Measurements from ENCODE around the gene KCNAB1. TPM values are rescaled to one million over a fixed set of nuclear protein-coding genes. Genes with fewer than 3 reads are reported as not detected.
A peak's percentile ranks its signal among the peaks of the same experiment; 100 is the strongest.

KCNAB1 gene
- total and polyA plus RNA-seq, 2 experiments from 2014 or later, result 0.80 to 1.4 TPM

DNA sequence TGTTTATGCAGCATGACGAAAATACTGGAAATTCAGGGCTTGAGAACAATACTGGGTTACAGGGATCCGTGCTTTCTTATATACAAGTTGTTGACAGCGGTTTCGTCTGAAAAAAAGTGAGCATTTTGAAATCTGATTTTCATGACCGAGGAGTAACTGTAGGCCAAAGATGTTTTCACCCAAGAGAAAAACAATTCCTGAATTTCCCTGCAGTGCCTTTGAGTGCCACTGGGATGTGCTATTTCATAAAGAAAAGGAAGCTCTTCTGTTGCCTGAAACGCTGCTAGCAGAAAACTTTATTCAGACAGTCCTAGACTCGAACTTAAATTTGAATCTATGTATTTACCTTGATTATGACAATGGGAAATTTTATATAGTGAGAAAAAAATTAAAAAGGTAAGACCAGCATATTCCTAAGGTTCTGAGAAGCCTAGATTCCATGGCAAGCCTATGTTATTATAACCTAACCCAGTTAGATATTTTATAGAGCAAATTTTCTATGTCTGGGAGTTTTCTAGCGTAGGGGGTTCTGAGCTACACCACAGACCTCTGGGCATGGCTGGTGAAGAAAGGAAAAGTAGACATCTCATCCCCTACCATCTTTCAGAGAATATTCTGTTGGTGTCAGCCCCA, 30.2 kb downstream of the KCNAB1 start:
- Histone ChIP-seq H3K4me1 (ENCODE audit: insufficient read depth) (no peaks in the 10 kb centered on the region), H3K36me3 (replicated peaks; ENCODE audit: insufficient read depth, low read depth) (no peaks in the 10 kb centered on the region), H3K9me2 (replicated peaks; ENCODE audit: insufficient read depth) (no peaks in the 10 kb centered on the region), H3K9me3 (ENCODE audit: low read depth) (no peaks in the 10 kb centered on the region), H4K20me1 (ENCODE audit: insufficient read depth, poor library complexity, severe bottlenecking) (no peaks in the 10 kb centered on the region), H3K4me3 (no peak overlapping the region), H3K27me3 (no peaks in the 10 kb centered on the region), H3K79me2 (no peaks in the 10 kb centered on the region), H3K4me2 (no peak overlapping the region), H2AFZ (peak overlapping the region; percentile 7), H3K27ac (no peak overlapping the region)
- 22% methylated on average over 8 of the region's 8 CpGs for WGBS (ENCODE audit: low lambda C conversion rate, missing lambda C conversion rate)
- peak; percentile 72 for DNase-seq (ENCODE audit: low spot score)
- TF ChIP-seq CTCF (IDR thresholded peaks at IDR 0.05; ENCODE audit: poor library complexity) (peak; percentile 92), EZH2 (IDR thresholded peaks at IDR 0.05; ENCODE audit: borderline replicate concordance) (no peak), EZH2phosphoT487 (IDR thresholded peaks at IDR 0.05; ENCODE audit: low read depth, severe bottlenecking, unreplicated experiment) (no peak)

DNA sequence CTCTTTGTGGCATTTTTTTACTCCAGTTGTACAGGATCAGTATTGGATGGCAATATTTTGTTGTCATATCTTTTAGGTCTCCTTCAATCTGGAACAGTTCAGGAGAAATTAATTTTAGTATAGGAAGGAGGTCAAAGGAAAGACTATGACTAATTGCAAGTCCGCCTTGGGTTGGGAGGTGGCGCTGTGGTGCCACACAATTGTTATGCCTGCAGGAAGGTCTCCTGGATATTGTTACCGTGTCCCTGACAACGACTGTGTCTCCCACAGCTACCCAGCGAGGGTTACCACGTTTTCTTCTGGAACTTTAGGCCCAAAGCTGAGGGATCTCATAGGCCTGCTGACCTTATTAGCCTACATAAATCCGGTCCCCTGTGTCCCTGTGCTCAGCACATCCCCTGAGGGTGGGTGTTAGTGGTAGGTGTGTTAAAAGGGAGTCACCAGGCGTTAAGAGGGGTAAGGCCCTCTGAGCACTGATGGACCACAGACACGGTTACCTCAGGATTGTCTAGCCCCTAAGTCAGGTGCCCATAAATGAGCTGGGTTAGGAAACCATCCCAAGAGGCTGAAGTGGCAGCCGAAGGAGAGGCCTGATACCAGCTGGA, 31.5 kb downstream of the KCNAB1 start:
- Histone ChIP-seq H2AFZ (no peak overlapping the region), H3K27me3 (no peaks in the 10 kb centered on the region), H3K4me2 (no peak overlapping the region), H3K9me3 (ENCODE audit: low read depth) (no peaks in the 10 kb centered on the region), H3K27ac (no peak overlapping the region), H3K4me3 (no peak overlapping the region), H3K79me2 (no peaks in the 10 kb centered on the region), H3K9me2 (replicated peaks; ENCODE audit: insufficient read depth) (no peaks in the 10 kb centered on the region), H3K36me3 (replicated peaks; ENCODE audit: insufficient read depth, low read depth) (no peaks in the 10 kb centered on the region), H4K20me1 (ENCODE audit: insufficient read depth, poor library complexity, severe bottlenecking) (no peaks in the 10 kb centered on the region), H3K4me1 (ENCODE audit: insufficient read depth) (no peaks in the 10 kb centered on the region)
- DNase-seq (ENCODE audit: low spot score), result peak; percentile 86
- no peak for TF ChIP-seq EZH2phosphoT487 (IDR thresholded peaks at IDR 0.05; ENCODE audit: low read depth, severe bottlenecking, unreplicated experiment)
- TF ChIP-seq CTCF (IDR thresholded peaks at IDR 0.05; ENCODE audit: poor library complexity), result peak; percentile 74
- TF ChIP-seq EZH2 (IDR thresholded peaks at IDR 0.05; ENCODE audit: borderline replicate concordance), result no peak
- 33% methylated on average over 10 of the region's 10 CpGs for WGBS (ENCODE audit: low lambda C conversion rate, missing lambda C conversion rate)

DNA sequence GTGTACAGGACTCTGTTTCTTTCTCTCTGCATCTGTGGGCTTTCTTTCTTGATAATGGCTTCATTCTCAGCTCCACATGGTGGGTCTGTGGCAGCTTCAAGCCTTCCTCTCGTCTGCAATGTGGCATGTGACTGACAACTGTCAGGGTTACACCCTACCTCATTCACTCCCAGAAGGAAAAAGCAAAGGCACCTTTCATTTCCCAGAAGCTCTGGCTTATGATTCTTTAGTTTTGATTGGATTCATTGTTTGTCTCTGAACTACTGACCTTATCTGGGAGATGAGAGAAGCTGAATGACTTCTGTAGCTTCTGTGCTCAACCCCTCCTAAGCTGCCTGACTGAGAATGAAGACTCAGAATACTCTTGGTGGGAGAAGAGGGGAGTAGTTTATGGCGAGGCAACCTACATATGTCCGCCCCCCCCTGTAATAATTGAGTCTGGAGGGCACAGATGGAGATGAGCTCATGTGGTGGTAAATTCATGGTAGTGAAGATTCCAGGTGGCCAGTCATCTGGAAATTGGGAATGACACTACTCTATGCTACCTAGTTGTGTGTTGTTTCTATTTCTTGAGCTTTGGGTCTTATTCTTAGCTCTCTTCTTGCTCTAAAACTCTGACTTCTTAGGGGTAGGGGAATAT, 38.4 kb downstream of the KCNAB1 start:
- TF ChIP-seq EZH2phosphoT487 (IDR thresholded peaks at IDR 0.05; ENCODE audit: low read depth, severe bottlenecking, unreplicated experiment), result no peak
- no peak for TF ChIP-seq EZH2 (IDR thresholded peaks at IDR 0.05; ENCODE audit: borderline replicate concordance)
- no peak for TF ChIP-seq CTCF (IDR thresholded peaks at IDR 0.05; ENCODE audit: poor library complexity)
- no peak for DNase-seq (ENCODE audit: low spot score)
- Histone ChIP-seq H3K27me3 (no peaks in the 10 kb centered on the region), H3K9me2 (replicated peaks; ENCODE audit: insufficient read depth) (no peaks in the 10 kb centered on the region), H3K79me2 (no peaks in the 10 kb centered on the region), H4K20me1 (ENCODE audit: insufficient read depth, poor library complexity, severe bottlenecking) (no peaks in the 10 kb centered on the region), H3K4me1 (ENCODE audit: insufficient read depth) (peaks cover 5% of the 10 kb centered on the region), H3K36me3 (replicated peaks; ENCODE audit: insufficient read depth, low read depth) (no peaks in the 10 kb centered on the region), H3K4me3 (no peak overlapping the region), H3K9me3 (ENCODE audit: low read depth) (no peaks in the 10 kb centered on the region), H3K27ac (no peak overlapping the region), H2AFZ (no peak overlapping the region), H3K4me2 (no peak overlapping the region)
- WGBS (ENCODE audit: low lambda C conversion rate, missing lambda C conversion rate), result 87% methylated on average over 3 of the region's 3 CpGs

Data from hepatocyte (in vitro differentiated cells).